ENCODE results near the gene SBF2.

GRCh38 chr11:10109806-10110205, 184.2 kb downstream of the SBF2 start:
- TF ChIP-seq CTCF (IDR thresholded peaks at IDR 0.05) = no peak
- no peak for TF ChIP-seq POLR2A (IDR thresholded peaks at IDR 0.05)

All from esophagus squamous epithelium (tissue), 4 donors.